Measurements from ENCODE around the gene DENND1A. TPM values are rescaled to one million over a fixed set of nuclear protein-coding genes. Genes with fewer than 3 reads are reported as not detected.

DENND1A gene
- total RNA-seq, 2 donors from 2014 or later: 17.8 to 36.6 TPM

DNA sequence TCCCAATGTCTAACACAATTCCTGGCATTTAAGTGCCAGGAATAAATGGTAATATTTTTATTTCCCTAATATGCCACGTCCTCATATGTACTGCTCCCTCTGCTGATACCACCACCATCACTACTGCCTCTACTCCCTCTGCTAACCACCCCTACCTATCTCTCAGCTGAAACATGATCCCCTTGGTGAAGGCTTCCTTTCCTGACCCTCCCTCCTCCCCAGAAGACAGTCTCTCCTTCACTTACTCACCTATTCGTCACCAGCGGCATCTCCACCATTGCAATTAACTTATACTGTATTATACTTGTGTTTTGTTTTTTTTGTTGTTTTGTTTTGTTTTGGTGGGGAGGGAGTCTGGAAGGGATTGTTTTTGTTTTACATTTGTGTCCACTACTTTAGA is 4.8 kb downstream of the DENND1A start:
- no peak overlapping the region for H3K4me3 ChIP-seq
- no peaks in the 10 kb centered on the region for H3K9me3 ChIP-seq
- TF ChIP-seq, protein P1, sequence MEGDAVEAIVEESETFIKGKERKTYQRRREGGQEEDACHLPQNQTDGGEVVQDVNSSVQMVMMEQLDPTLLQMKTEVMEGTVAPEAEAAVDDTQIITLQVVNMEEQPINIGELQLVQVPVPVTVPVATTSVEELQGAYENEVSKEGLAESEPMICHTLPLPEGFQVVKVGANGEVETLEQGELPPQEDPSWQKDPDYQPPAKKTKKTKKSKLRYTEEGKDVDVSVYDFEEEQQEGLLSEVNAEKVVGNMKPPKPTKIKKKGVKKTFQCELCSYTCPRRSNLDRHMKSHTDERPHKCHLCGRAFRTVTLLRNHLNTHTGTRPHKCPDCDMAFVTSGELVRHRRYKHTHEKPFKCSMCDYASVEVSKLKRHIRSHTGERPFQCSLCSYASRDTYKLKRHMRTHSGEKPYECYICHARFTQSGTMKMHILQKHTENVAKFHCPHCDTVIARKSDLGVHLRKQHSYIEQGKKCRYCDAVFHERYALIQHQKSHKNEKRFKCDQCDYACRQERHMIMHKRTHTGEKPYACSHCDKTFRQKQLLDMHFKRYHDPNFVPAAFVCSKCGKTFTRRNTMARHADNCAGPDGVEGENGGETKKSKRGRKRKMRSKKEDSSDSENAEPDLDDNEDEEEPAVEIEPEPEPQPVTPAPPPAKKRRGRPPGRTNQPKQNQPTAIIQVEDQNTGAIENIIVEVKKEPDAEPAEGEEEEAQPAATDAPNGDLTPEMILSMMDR (IDR thresholded peaks at IDR 0.05): no peak
- DNase-seq (ENCODE audit: low spot score) (no peak), ATAC-seq (ENCODE audit: insufficient number of reproducible peaks, low FRiP score, low read depth) (no peak)
- no peaks in the 10 kb centered on the region for H3K27me3 ChIP-seq (replicated peaks; ENCODE audit: insufficient read depth)
- no peaks in the 10 kb centered on the region for H3K36me3 ChIP-seq
- no peak overlapping the region for H3K27ac ChIP-seq
- peaks cover 6 to 17% of the 10 kb centered on the region in 2 donors for H3K4me1 ChIP-seq (ENCODE audit: control insufficient read depth in 1 of 2, low read depth in 2 of 2)

- DNase-seq (ENCODE audit: low spot score) (no peak), ATAC-seq (ENCODE audit: insufficient number of reproducible peaks, low FRiP score, low read depth) (no peak)
- peaks cover 6 to 17% of the 10 kb centered on the region in 2 donors for H3K4me1 ChIP-seq (ENCODE audit: control insufficient read depth in 1 of 2, low read depth in 2 of 2)
- no peaks in the 10 kb centered on the region for H3K27me3 ChIP-seq (replicated peaks; ENCODE audit: insufficient read depth)
- TF ChIP-seq, protein P1 (IDR thresholded peaks at IDR 0.05): no peak
- no peaks in the 10 kb centered on the region for H3K9me3 ChIP-seq
- H3K27ac ChIP-seq: no peak overlapping the region
- H3K36me3 ChIP-seq: no peaks in the 10 kb centered on the region
- no peak overlapping the region for H3K4me3 ChIP-seq
These were observed 5.2 kb downstream of the DENND1A start for GRCh38 chr9:123924727-123925126.

DNA sequence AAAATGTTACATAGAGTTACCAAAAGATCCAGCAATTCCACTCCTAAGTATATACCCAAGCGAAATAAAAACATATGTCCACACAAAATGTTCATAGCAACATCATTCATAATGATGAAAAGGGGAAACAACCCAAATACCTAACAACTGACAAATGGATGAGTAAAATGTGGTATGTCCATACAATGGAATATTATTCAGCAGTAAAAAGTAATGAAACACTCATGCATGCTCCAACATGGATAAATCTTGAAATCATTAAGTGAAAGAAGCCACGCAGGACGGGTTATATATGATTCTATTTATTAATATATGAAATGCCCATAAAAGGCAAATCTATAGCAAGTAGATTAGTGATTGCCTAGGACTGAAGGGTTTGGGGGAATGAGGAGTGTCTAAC is 6.0 kb downstream of the DENND1A start:
- no peak for DNase-seq (ENCODE audit: low spot score)

GRCh38 chr9:123923377-123923776 is 6.5 kb downstream of the DENND1A start:
- Histone ChIP-seq H3K4me1 (ENCODE audit: control insufficient read depth in 1 of 2, low read depth in 2 of 2) (peaks cover 0 to 8% of the 10 kb centered on the region in 2 donors), H3K9me3 (no peaks in the 10 kb centered on the region), H3K4me3 (no peak overlapping the region), H3K36me3 (no peaks in the 10 kb centered on the region), H3K27me3 (replicated peaks; ENCODE audit: insufficient read depth) (no peaks in the 10 kb centered on the region), H3K27ac (no peak overlapping the region)
- DNase-seq (ENCODE audit: low spot score): no peak
- ATAC-seq (ENCODE audit: insufficient number of reproducible peaks, low FRiP score, low read depth): no peak
- TF ChIP-seq, protein P1 (IDR thresholded peaks at IDR 0.05): no peak

More for the DNA sequence above, 6.0 kb downstream of the DENND1A start:
- ATAC-seq (ENCODE audit: insufficient number of reproducible peaks, low FRiP score, low read depth): no peak
- no peak overlapping the region for H3K27ac ChIP-seq
- peaks cover 5 to 13% of the 10 kb centered on the region in 2 donors for H3K4me1 ChIP-seq (ENCODE audit: control insufficient read depth in 1 of 2, low read depth in 2 of 2)
- H3K9me3 ChIP-seq: no peaks in the 10 kb centered on the region
- no peak overlapping the region for H3K4me3 ChIP-seq
- TF ChIP-seq, protein P1 (IDR thresholded peaks at IDR 0.05): no peak
- no peaks in the 10 kb centered on the region for H3K36me3 ChIP-seq
- H3K27me3 ChIP-seq (replicated peaks; ENCODE audit: insufficient read depth): no peaks in the 10 kb centered on the region

DNA sequence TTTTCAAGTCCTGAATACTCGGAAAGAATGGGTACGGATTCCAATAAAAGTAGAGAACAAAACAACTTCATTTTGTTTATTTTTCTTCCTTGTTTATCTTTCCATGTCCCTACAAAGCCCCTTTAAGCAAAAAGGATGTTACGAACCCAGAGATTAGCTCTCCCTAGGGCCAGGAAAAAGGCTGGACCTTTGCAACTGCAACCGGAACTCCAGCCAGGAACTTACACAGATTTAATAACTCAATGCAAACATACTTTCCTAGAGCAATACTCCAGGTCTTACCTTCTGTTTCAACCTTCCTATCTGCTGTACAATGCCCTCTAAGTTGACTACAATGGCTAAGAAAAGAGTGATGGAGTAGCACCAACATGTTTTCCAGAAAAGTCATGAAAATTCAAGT is 7.0 kb downstream of the DENND1A start:
- Histone ChIP-seq H3K4me1 (ENCODE audit: control insufficient read depth in 1 of 2, low read depth in 2 of 2) (peaks cover 0 to 3% of the 10 kb centered on the region in 2 donors), H3K27me3 (replicated peaks; ENCODE audit: insufficient read depth) (no peaks in the 10 kb centered on the region), H3K36me3 (no peaks in the 10 kb centered on the region), H3K9me3 (no peaks in the 10 kb centered on the region), H3K27ac (no peak overlapping the region), H3K4me3 (no peak overlapping the region)
- no peak for ATAC-seq (ENCODE audit: insufficient number of reproducible peaks, low FRiP score, low read depth)
- TF ChIP-seq, protein P1 (IDR thresholded peaks at IDR 0.05): no peak
- DNase-seq (ENCODE audit: low spot score): no peak

Data from thoracic aorta (tissue), 2 donors.